Measurements from ENCODE around the gene C11orf24. TPM values are rescaled to one million over a fixed set of nuclear protein-coding genes. Genes with fewer than 3 reads are reported as not detected.

C11orf24 gene
- total RNA-seq (2014; rRNA removed; shearing (Covaris generic)) = 31.5 and 34.5 TPM in 2 replicates
- polyA plus RNA-seq (2014; cell fraction: nucleus; rRNA removed) = 37.7 and 75.2 TPM in 2 replicates

- peak; percentile 86 for DNase-seq (ENCODE audit: extremely low read depth, low read depth)
Observed at GRCh38 chr11:68271781-68272608, at the start of gene C11orf24. Gene C11orf24, minus strand, starts transcription at chr11:68271973. Its CDS starts 8,206 bp downstream, at chr11:68263767.

DNA sequence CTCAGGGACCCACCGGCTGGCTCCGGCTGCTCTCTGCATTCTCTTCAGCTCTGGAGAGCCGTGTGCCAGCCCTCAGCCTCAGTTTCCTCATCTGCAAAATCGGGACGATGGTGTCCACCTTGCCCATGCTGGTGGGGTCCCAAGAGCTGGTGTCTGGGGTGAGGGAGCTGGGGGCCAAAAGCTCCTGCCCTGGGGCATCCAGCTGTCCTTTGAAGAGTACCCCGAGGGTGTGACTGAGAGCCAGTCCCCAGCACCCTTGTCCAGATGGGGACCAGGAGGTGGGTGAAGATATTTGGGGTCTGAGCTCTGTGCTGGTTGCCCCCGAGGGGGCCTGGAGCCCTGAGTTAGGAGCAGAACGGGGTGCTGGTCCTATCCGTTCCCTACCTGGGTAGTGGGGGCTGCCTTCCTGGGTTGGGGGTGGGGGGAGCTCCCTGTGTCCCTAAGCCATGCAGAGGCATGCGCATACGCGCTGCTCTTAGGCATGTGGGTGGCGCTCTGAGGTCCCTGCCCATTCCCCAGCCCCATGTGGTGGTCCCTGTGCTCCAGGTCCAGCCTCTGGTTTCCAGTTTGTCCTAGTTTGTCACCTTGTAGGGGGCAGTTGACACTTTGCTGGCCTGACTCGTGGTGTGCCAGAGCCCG lies 45.5 kb upstream of the C11orf24 start:
- DNase-seq (ENCODE audit: extremely low read depth, low read depth) = no peak

DNA sequence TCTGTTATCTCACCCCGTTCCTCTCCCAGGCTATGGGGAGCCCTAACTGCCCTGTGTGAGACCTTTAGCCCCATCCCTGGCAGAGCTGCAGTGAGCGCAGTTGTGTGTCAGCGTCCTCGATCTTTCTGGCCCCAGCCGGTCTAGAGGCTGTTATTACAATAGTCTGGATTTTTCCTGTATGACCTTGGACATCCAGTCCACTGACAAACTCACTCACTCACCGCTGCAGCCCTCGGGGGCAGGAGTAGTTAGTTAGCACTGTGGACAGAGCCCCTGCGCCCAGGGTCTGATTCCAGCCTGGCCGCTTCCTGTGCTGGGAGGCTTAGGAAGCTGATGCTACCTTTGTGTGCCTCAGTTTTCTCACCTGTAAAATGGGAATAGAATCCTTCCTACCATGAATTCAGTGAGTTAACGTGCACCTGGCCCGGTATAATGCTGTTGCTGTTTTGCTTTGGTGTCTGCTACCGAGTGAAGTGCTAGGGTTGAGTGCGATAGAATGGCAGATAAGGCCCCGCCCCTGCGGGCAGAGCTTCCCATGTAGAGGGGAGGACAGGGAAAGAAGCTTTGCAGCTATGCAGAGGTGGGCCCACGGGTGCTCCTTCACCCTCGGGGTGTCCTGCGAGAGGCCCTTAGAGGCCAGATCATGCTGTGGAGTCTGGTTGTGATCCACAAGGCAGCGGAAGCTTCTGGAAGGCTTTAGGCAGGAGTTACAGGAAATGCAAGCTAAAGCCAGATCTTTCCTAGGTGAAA lies 43.6 kb upstream of the C11orf24 start:
- no peak for DNase-seq (ENCODE audit: extremely low read depth, low read depth)

- no peak for DNase-seq (ENCODE audit: extremely low read depth, low read depth)
Observed at GRCh38 chr11:68314203-68315170, 42.7 kb upstream of the C11orf24 start.

DNA sequence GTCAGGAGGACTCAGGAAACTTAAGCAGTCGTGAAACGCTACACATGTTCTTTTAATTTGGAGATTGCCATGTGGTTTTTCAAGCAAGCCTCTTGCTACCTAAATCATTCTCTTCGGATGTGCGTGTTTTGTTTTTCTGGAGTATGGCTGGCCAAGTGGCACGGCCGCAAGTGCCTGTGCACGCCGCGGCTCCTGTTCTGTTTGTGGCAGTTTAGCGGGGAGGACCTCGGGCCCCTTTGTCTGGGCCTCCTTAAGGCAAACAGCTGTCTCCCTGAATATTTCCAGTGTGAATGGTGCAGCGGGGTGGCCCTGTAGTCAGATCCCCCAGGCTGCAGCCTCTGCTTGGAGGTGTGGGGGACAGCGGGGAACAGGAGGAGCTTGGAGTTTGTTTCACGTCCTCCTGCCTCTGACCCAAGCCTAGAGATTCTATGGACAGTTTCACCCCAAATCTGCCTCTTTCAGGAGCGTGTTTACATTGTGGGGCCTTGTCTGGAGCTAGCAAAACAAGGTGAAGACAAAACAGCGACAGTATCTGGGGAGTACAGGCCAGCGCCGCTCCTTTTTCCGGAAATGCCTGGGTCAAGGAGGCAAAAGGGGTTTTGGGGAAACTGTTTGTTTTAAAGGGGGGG lies 41.9 kb upstream of the C11orf24 start:
- no peak for DNase-seq (ENCODE audit: extremely low read depth, low read depth)

DNA sequence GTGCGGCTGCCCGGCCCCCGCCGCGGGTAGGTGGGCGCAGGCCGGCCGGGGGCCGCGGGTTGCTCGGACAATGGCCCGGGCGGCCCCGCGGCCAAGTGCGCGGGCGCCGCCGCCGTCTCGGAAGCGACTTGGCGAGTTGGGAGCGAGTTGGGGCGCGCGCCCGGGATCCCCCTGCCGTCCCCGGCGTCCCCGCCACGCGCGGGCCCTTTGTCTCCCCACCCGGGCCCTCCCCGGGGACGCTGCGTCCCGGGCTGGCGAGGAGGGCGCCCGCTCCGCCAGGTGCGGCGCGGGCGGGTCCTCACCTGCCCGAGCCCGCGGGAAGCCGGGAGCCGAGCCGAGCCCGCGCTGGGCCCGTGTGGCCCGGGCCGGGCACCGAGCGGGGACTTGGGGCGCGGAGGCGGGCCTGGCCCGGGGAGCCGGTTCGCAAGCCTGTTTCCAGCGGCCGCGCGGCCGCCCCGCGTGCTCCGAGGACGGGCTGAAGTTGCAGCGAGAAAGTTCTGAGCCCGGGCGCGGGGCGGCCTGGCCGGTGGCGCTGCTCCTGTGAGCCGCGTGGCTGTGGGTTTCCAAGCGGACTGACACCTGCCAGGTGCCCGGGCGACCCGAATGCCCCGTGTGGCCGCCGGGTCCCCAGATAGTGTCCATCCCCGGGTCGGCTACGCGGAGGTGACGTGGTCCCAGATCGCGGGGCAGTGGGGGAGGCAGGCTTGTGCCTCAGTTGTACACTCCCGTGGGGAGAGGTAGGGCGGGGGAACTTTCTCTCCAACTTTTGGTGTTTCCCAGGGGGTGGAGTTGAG lies 41.2 kb upstream of the C11orf24 start:
- DNase-seq (ENCODE audit: extremely low read depth, low read depth) = no peak

DNA sequence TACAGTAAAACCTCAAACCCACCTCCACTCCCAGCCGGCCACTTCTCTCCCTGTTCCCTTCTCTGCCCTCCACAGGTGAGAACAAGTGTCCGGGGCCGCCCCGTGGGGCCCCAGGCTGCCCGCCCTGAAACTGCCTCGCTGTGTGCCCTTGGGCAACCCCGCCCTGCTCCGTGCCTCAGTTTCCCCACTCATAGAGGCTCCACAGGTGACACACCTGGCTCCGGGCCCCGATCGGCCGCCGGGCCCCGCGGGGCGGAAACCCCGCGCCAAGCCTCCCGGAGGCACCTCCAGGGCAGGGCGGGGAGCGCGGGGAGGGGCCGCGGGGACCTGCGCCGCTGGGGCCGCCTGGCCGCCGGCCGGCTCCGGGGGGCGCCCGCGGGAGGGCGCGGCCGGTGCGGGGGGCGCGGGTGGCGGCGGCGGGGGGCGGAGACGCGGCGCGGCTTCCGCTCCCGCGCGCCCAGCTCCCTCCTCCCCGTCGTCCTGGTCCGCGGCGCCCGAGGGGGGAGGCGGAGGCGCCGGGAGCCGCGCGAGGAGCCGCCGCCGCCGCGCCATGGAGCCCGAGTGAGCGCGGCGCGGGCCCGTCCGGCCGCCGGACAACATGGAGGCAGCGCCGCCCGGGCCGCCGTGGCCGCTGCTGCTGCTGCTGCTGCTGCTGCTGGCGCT lies 40.5 kb upstream of the C11orf24 start, which contains the start of gene LRP5:
TSS of gene LRP5 (plus strand) at position 475 of the 663 bp plus-strand sequence. CDS start at position 599, 124 bp downstream.
- DNase-seq (ENCODE audit: extremely low read depth, low read depth) = no peak

GRCh38 chr11:68311160-68312116 lies 39.7 kb upstream of the C11orf24 start:
- no peak for DNase-seq (ENCODE audit: extremely low read depth, low read depth)

GRCh38 chr11:68309621-68310185 lies 37.9 kb upstream of the C11orf24 start:
- DNase-seq (ENCODE audit: extremely low read depth, low read depth) = no peak

GRCh38 chr11:68308068-68308467 lies 36.3 kb upstream of the C11orf24 start:
- no peak for DNase-seq (ENCODE audit: extremely low read depth, low read depth)

DNA sequence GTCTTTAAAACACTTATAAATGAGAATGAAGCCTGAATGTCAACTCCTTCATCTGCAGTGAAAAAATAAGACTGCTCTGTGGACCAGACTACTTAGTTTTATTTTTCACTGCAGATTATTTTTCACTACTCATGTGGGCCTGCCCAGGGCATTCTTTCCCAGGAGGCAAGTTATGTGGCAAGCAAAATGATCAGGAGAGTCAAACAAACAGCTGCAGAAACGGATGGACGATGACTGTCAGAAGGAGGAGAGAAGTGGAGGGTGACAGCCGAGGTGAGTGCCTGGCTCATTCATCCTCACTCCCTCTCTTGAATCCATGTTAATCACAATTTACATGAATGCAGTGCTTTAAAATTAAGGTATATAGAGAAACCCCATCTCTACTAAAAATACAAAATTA lies 34.9 kb upstream of the C11orf24 start:
- no peak for DNase-seq (ENCODE audit: extremely low read depth, low read depth)

- DNase-seq (ENCODE audit: extremely low read depth, low read depth) = no peak
Observed at GRCh38 chr11:68303982-68304780, 32.4 kb upstream of the C11orf24 start.

GRCh38 chr11:68303083-68303482 lies 31.3 kb upstream of the C11orf24 start:
- no peak for DNase-seq (ENCODE audit: extremely low read depth, low read depth)

DNA sequence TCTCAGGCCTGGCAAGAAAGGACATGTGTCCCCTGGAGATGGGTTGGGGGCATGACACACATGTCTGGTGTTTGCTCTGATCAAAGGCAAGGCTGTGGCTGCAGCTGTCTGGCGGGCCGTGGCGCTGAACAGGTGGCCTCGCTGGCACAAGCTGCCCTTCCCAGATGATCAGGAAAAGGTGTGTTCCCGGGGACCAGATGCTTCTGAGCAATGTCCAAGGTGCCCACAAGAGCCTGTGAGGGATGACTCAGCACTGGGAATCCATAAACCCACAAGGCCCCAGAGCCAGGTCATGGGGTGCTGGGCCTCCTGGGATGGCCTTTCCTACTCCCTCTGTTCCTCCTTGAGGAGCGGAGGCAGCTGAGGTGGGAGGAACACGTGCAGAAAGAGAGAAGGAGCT lies 30.9 kb upstream of the C11orf24 start:
- no peak for DNase-seq (ENCODE audit: extremely low read depth, low read depth)

DNA sequence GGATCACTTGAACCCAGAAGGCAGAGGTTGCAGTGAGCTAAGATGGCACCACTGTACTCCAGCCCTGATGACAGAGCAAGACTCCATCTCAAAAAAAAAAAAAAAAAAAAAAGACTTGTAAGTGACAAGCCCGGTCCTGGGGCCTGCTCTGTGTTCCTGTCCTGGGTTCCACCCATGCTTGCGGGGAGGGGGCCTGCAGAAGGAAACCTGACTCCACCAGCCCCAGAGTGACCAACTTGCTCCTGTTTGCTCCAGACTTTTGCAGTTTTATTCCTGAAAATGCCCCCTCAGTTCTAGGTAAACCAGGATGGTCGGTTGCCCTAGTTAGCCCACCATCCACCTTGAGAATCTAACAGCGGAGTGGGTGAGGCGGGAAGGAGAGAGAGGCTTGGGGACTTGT lies 30.5 kb upstream of the C11orf24 start:
- no peak for DNase-seq (ENCODE audit: extremely low read depth, low read depth)

Measured in NCI-H460 (cell line).